Activated naive CD8-positive, alpha-beta T cell treated with anti-CD3 and anti-CD28 coated beads for 36 hours (primary cell): Measurements from ENCODE around the gene GNAT1. TPM values are rescaled to one million over a fixed set of nuclear protein-coding genes. Genes with fewer than 3 reads are reported as not detected.
"Not testable (repeated sequence)": the region's sequence is repeated elsewhere in the genome, so short reads cannot be mapped to it uniquely, and the experiment has no call there.

Source experiments
- DNase-seq: peaks from one replicate; pipeline ENCODE4 v3.0.0; 2021
- H3K27ac Mint-ChIP-seq: one replicate; pipeline ENCODE4 v1.8.0; 2022; ENCODE audit warnings: mild to moderate bottlenecking, moderate library complexity, mixed read lengths
- H3K27me3 Mint-ChIP-seq: one replicate; pipeline ENCODE4 v1.8.0; 2022; ENCODE audit warnings: mild to moderate bottlenecking, mixed read lengths
- H3K36me3 Mint-ChIP-seq: one replicate; pipeline ENCODE4 v1.8.0; 2021; ENCODE audit warnings: mild to moderate bottlenecking, mixed read lengths
- H3K4me1 Mint-ChIP-seq: one replicate; pipeline ENCODE4 v1.8.0; 2021; ENCODE audit warnings: mixed read lengths
- H3K4me3 Mint-ChIP-seq: one replicate; pipeline ENCODE4 v1.8.0; 2022; ENCODE audit warnings: mild to moderate bottlenecking, moderate library complexity, mixed read lengths
- H3K9me3 Mint-ChIP-seq: one replicate; pipeline ENCODE4 v1.8.0; 2022; ENCODE audit warnings: mixed read lengths
- total RNA-seq, 2 experiments: library from RNA; stranded (reverse); gene quantifications; one replicate each; pipeline ENCODE4 v1.2.3, GENCODE V29; 2021

GNAT1 gene
- total RNA-seq, 2 experiments from 2014 or later: 0.12 TPM; not detected in 1

GRCh38 chr3:50201573-50202315 lies 10.3 kb downstream of the GNAT1 start:
- Mint-ChIP-seq H3K27me3 (peaks cover 58% of the 10 kb centered on the region), H3K4me3 (no peak overlapping the region), H3K9me3 (no peaks in the 10 kb centered on the region), H3K4me1 (peaks cover 3% of the 10 kb centered on the region), H3K36me3 (no peaks in the 10 kb centered on the region), H3K27ac (no peak overlapping the region)
- DNase-seq: no peak

- Mint-ChIP-seq H3K36me3 (no peaks in the 10 kb centered on the region), H3K4me3 (no peak overlapping the region), H3K27ac (no peak overlapping the region), H3K27me3 (peaks cover 59% of the 10 kb centered on the region), H3K4me1 (peaks cover 3% of the 10 kb centered on the region), H3K9me3 (no peaks in the 10 kb centered on the region)
- no peak for DNase-seq
Observed at GRCh38 chr3:50202353-50203112, 11.1 kb downstream of the GNAT1 start.

- H3K27me3 Mint-ChIP-seq: peaks cover 58% of the 10 kb centered on the region
- H3K9me3 Mint-ChIP-seq: no peaks in the 10 kb centered on the region
- H3K36me3 Mint-ChIP-seq: no peaks in the 10 kb centered on the region
- no peak overlapping the region for H3K27ac Mint-ChIP-seq
- no peak overlapping the region for H3K4me3 Mint-ChIP-seq
- DNase-seq: no peak
- peaks cover 3% of the 10 kb centered on the region for H3K4me1 Mint-ChIP-seq
Observed at GRCh38 chr3:50203113-50203808, 11.9 kb downstream of the GNAT1 start.

GRCh38 chr3:50203809-50204803 lies 12.7 kb downstream of the GNAT1 start:
- no peak overlapping the region for H3K27ac Mint-ChIP-seq
- H3K36me3 Mint-ChIP-seq: no peaks in the 10 kb centered on the region
- peaks cover 57% of the 10 kb centered on the region for H3K27me3 Mint-ChIP-seq
- H3K4me3 Mint-ChIP-seq: no peak overlapping the region
- H3K9me3 Mint-ChIP-seq: no peaks in the 10 kb centered on the region
- DNase-seq: no peak
- H3K4me1 Mint-ChIP-seq: peaks cover 3% of the 10 kb centered on the region

- Mint-ChIP-seq H3K36me3 (no peaks in the 10 kb centered on the region), H3K4me1 (peaks cover 3% of the 10 kb centered on the region), H3K9me3 (no peaks in the 10 kb centered on the region), H3K27me3 (peaks cover 54% of the 10 kb centered on the region), H3K4me3 (peak within 1 kb of the TSS; percentile 38), H3K27ac (no peak within 1 kb of the TSS)
- peak; percentile 23 for DNase-seq
Observed at GRCh38 chr3:50204804-50205412, 13.5 kb downstream of the GNAT1 start, which contains the start of gene SLC38A3. SLC38A3 (plus strand) TSS chr3:50205271; CDS start chr3:50214200, 8,929 bp downstream.

GRCh38 chr3:50205413-50206276 lies 14.2 kb downstream of the GNAT1 start:
- peak; percentile 45 for DNase-seq
- no peak overlapping the region for H3K27ac Mint-ChIP-seq
- H3K9me3 Mint-ChIP-seq: no peaks in the 10 kb centered on the region
- H3K36me3 Mint-ChIP-seq: no peaks in the 10 kb centered on the region
- peak overlapping the region; percentile 38 for H3K4me3 Mint-ChIP-seq
- peaks cover 54% of the 10 kb centered on the region for H3K27me3 Mint-ChIP-seq
- H3K4me1 Mint-ChIP-seq: peaks cover 3% of the 10 kb centered on the region

- Mint-ChIP-seq H3K27ac (no peak overlapping the region), H3K4me3 (no peak overlapping the region), H3K27me3 (peaks cover 42% of the 10 kb centered on the region), H3K9me3 (no peaks in the 10 kb centered on the region), H3K36me3 (no peaks in the 10 kb centered on the region), H3K4me1 (peaks cover 3% of the 10 kb centered on the region)
- DNase-seq: no peak
Observed at GRCh38 chr3:50207359-50208042, 16.1 kb downstream of the GNAT1 start.

- H3K27me3 Mint-ChIP-seq: peaks cover 32% of the 10 kb centered on the region
- H3K9me3 Mint-ChIP-seq: no peaks in the 10 kb centered on the region
- no peak overlapping the region for H3K4me3 Mint-ChIP-seq
- no peak for DNase-seq
- no peak overlapping the region for H3K27ac Mint-ChIP-seq
- H3K4me1 Mint-ChIP-seq: peaks cover 3% of the 10 kb centered on the region
- no peaks in the 10 kb centered on the region for H3K36me3 Mint-ChIP-seq
Observed at GRCh38 chr3:50208677-50209344, 17.4 kb downstream of the GNAT1 start.

- Mint-ChIP-seq H3K27me3 (peaks cover 18% of the 10 kb centered on the region), H3K36me3 (no peaks in the 10 kb centered on the region), H3K4me1 (no peaks in the 10 kb centered on the region), H3K9me3 (no peaks in the 10 kb centered on the region), H3K4me3 (no peak overlapping the region), H3K27ac (no peak overlapping the region)
- no peak for DNase-seq
Observed at GRCh38 chr3:50210176-50210509, 18.7 kb downstream of the GNAT1 start.

- DNase-seq: no peak
- no peak overlapping the region for H3K27ac Mint-ChIP-seq
- no peak overlapping the region for H3K4me3 Mint-ChIP-seq
- H3K9me3 Mint-ChIP-seq: no peaks in the 10 kb centered on the region
- no peaks in the 10 kb centered on the region for H3K4me1 Mint-ChIP-seq
- no peaks in the 10 kb centered on the region for H3K36me3 Mint-ChIP-seq
- H3K27me3 Mint-ChIP-seq: peaks cover 12% of the 10 kb centered on the region
Observed at GRCh38 chr3:50210510-50211367, 19.3 kb downstream of the GNAT1 start.

- not testable (repeated sequence) for H3K27ac Mint-ChIP-seq
Observed at GRCh38 chr3:50211368-50211717, 19.9 kb downstream of the GNAT1 start.

GRCh38 chr3:50211930-50212329 lies 20.5 kb downstream of the GNAT1 start:
- peaks cover 2% of the 10 kb centered on the region for H3K27me3 Mint-ChIP-seq
- H3K4me1 Mint-ChIP-seq: no peaks in the 10 kb centered on the region
- no peaks in the 10 kb centered on the region for H3K9me3 Mint-ChIP-seq
- H3K27ac Mint-ChIP-seq: no peak overlapping the region
- no peaks in the 10 kb centered on the region for H3K36me3 Mint-ChIP-seq
- no peak overlapping the region for H3K4me3 Mint-ChIP-seq
- DNase-seq: peak; percentile 74

More at GRCh38 chr3:50211368-50211717, 19.9 kb downstream of the GNAT1 start:
- H3K4me1 Mint-ChIP-seq, DNase-seq, H3K4me3 Mint-ChIP-seq, H3K9me3 Mint-ChIP-seq, H3K27me3 Mint-ChIP-seq, H3K36me3 Mint-ChIP-seq: not testable (repeated sequence)
